Neural cell (in vitro differentiated cells): ENCODE measurements around the gene SNTG2.

ENCODE experiments used
- CTCF ChIP-seq: fragments of 450-650 bp; IDR thresholded peaks from 2 replicates; pipeline ENCODE4 v1.5.1; 2014; ENCODE audit warnings: antibody characterized with exemption, mild to moderate bottlenecking, moderate library complexity; ENCODE audit not compliant: poor library complexity, severe bottlenecking
- EZH2 ChIP-seq: fragments of 200-600, 300-800 bp; shearing (Covaris generic), sonication (generic); IDR thresholded peaks from 2 replicates; pipeline ENCODE4 v1.6.1; 2014; ENCODE audit warnings: antibody characterized with exemption, low read length, borderline replicate concordance, mild to moderate bottlenecking; ENCODE audit not compliant: insufficient read depth, poor library complexity, severe bottlenecking
- MXI1 ChIP-seq: fragments of 450-650 bp; conservative IDR thresholded peaks from 2 replicates; pipeline ENCODE4 v1.6.1; 2014; ENCODE audit warnings: antibody characterized with exemption, mild to moderate bottlenecking; ENCODE audit not compliant: poor library complexity, severe bottlenecking
- POLR2AphosphoS5 ChIP-seq: IDR thresholded peaks from 2 replicates; pipeline ENCODE4 v1.6.1; 2012
- RAD21 ChIP-seq: fragments of 450-650 bp; conservative IDR thresholded peaks from 2 replicates; pipeline ENCODE4 v1.6.1; 2014; ENCODE audit warnings: antibody characterized with exemption, mild to moderate bottlenecking, moderate library complexity
- REST ChIP-seq: IDR thresholded peaks from 2 replicates; pipeline ENCODE4 v1.6.1; 2012; ENCODE audit warnings: borderline replicate concordance
- TAF1 ChIP-seq: IDR thresholded peaks from 2 replicates; pipeline ENCODE4 v1.6.1; 2012; ENCODE audit warnings: low read depth

- TF ChIP-seq CTCF (no peak), TAF1 (no peak), MXI1 (no peak), REST (no peak), POLR2AphosphoS5 (no peak), EZH2 (no peak), RAD21 (no peak)
Observed at GRCh38 chr2:1246991-1247390, 296.3 kb downstream of the SNTG2 start.
